NOMO-1 (cell line): ENCODE data around the gene SIGLEC8.
"Not testable (repeated sequence)": the region's sequence is repeated elsewhere in the genome, so short reads cannot be mapped to it uniquely, and the experiment has no call there.

Experiments
- DNase-seq, 2 experiments: peaks; one replicate each; lab custom pipeline; 2025; ENCODE audit not compliant: unreplicated experiment in 2 of 2; lab: John Stamatoyannopoulos, UW

Gene SIGLEC8

DNA sequence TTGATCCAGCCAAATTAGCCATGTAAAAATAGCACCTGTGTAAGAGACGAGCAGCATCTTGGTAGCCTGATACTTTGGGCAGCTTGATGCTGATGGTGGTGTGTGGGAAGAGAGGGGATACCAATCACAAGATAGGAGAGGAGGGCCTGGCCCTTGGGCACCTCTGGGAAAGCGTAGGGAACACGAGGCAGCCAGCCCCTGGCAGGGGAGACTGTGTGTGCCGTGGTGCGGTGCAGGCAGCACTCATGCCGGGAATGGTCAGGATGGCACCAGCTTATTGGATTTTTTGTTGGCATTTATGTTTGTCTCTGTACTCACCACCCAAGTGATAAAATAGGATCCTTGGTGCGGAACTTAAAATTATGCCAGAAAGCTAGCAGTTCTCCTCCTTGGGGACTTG, 10.2 kb downstream of the SIGLEC8 start:
- DNase-seq, result no peak

GRCh38 chr19:51447510-51447909, 10.7 kb downstream of the SIGLEC8 start:
- DNase-seq, result not testable (repeated sequence)

DNA sequence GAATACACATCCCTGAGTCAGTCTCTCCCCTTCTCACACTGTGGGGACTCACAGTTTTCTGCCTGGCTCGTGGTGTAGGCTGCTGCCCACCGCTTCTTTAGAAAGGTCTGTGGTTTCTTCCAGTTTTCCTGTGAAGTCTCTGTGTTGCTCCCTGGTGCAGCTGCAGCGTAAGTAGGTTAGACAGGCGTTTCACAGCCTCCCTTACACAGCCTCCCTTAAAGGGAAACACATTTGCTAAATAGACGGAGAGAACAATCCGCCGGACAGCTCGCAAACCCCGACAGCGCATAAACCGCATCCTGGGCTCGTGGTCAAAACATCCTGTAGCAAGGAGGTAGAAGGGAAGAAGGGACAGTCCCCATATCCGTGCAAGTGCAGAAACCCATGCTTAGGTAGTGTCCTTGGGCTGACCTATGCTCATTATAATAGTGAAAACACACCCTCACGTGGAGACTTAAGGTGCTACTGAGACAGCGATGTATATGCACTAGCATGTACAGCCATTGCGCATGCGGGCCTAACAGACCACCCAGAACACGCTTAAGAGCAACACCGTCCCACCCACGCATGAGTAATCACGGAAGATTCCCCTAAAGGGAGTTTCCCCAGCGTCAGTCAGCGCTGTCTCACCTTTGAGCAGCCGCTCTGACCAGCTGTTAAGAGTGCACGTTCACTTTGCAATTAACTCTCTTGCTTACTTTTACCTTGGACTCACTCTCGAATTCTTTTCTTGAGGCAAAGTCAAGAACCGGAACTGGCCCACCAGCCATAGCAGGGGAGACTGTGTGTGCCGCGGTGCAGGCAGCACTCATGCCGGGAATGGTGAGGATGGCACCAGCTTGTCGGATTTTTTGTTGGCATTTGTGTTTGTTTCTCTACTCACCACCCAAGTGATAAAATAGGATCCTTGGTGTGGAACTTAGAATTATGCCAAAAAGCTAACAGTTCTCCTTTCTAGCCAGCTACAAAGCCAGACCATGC, 16.6 kb downstream of the SIGLEC8 start:
- no peak for DNase-seq

- peak in 1 of 2 experiments; percentile 25 for DNase-seq
These were observed 17.3 kb downstream of the SIGLEC8 start for GRCh38 chr19:51440846-51441409.

GRCh38 chr19:51440052-51440451, 18.2 kb downstream of the SIGLEC8 start:
- DNase-seq, result no peak

- DNase-seq, result peak in 1 of 2 experiments; percentile 45
These were observed 19.2 kb downstream of the SIGLEC8 start for GRCh38 chr19:51439021-51439465.

DNA sequence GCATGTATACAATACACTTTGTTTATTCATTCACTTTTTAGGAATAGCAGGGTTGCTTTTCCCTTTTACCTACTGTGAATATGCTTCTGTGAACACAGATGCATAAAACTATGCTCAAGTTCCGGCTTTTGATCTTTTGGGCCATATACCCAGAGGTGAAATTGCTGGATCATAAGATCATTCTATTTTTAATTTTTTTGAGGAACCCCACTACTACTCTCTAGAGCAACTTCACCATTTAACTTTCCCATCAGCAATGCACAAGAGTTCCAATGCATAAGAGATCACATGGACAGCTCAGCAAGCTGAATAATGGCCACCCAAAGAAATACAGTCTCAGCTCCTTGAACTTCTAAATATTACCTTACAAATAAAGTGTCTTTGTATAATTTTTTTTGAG, 23.8 kb downstream of the SIGLEC8 start:
- no peak for DNase-seq

DNA sequence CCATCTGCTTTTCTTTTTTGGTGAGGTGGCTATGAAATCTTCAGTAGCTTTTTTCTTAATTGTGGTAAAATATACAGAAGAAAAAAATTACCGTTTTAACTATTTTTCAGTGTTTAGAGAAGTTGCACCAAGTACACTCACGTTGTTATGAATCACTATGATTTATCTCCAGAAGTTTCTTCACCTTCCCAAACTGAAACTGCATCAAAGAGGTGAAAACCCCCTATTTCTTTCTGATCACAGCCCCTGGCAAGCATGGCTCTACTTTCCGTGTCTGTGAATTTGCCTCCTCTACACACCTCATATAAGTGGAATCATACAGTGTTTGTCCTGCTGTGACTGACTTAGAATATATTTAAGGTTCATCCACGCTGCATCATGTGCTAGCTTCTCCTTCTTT, 25.2 kb downstream of the SIGLEC8 start:
- peak; percentile 23 to 78 for DNase-seq

- DNase-seq, result peak; percentile 74 to 83
These were observed 27.1 kb downstream of the SIGLEC8 start for GRCh38 chr19:51431124-51431523.

- DNase-seq, result no peak
These were observed 28.0 kb downstream of the SIGLEC8 start for GRCh38 chr19:51430221-51430620.

DNA sequence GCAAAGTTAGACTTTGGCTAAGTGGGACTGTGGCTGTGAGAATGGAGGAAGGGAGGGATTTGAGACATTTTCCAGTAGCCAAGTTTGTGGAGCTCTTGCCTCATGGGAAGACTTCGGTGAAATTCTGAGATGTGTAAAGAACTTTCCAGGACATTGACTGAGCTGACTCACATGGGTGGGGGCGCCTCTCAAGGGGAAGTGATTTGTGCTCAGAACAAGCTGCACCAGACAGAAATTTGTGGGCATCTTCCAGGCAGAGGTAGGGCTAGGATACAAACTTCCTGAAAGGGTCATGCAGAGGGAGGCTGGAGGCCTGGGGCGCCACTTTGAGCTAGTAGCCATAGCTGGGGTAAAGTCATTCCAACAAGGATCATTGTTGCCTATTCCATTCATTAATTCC, 31.1 kb downstream of the SIGLEC8 start:
- peak; percentile 20 to 40 for DNase-seq

GRCh38 chr19:51422053-51422448, 36.2 kb downstream of the SIGLEC8 start:
- DNase-seq, result peak; percentile 74 to 82

DNA sequence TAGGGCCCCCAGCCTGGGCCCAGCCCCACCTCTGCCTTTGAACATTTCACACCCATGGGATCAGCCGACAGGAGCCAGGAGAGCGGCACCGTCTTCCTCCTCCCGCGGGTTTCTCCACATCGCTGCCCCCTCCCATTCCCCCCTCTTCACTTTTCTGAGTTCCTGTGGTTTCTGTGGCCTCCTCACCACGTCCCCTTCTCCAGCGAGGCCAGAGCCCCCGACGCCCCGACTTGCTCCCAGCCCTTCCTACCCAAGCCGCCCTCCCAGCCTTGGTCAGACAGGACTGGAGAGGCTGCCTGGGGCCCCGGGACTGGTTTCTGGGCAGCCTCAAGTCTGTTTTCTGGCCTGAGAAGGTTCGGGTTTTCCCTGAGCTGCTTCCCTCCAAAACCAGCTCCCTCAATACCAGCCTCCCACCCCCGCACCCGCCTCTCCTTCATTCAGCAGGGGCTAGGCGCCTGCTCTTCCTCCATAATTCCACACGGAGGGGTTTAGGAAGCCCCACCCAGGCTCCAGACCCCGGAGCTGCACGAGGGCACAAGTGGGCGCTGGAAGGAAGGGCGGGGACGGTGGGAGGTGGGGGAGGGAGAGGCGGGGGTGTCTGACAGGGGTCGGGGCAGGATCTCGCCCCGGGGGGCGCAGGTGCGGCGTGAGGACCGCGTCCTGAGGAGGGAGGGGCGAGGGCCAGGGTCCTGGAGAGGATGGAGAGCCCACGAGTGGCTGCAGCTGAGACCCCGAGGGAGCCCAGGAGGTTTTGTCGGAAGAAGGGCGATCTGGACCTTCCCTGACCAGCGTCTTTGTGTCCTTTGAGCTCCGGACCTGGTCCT, 36.8 kb downstream of the SIGLEC8 start:
- DNase-seq, result no peak

GRCh38 chr19:51420511-51420910, 37.7 kb downstream of the SIGLEC8 start:
- DNase-seq, result not testable (repeated sequence)

GRCh38 chr19:51418707-51419106, 39.5 kb downstream of the SIGLEC8 start:
- no peak for DNase-seq

GRCh38 chr19:51417810-51418157, 40.5 kb downstream of the SIGLEC8 start:
- DNase-seq, result peak in 1 of 2 experiments; percentile 42

- DNase-seq, result peak; percentile 91 to 92
These were observed 41.0 kb downstream of the SIGLEC8 start, which contains the start of gene SIGLEC10 for GRCh38 chr19:51417107-51417809. Gene SIGLEC10, minus strand, starts transcription at chr19:51417642. Its CDS starts 61 bp downstream, at chr19:51417581.

- DNase-seq, result not testable (repeated sequence)
These were observed 41.8 kb downstream of the SIGLEC8 start for GRCh38 chr19:51416422-51416821.

DNA sequence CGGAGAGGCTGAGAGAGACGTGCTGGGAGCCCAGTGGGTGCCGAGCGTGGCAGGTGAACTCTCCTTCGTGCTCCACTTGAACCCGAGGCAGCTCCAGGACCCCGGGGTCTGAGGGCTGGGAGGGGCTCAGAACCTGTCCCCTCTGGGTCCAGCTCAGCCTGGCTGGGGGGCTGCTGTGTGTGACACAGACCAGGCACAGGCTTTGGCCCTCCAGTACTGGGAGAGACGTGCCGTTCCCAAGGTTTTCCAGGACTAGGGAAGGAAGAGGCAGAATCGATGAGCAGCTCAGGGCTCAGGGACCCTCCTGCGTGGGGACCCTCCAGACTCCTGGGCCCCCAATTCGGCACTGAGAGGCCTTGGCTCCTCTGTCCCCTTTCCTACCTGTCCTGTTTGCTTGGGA, 43.1 kb downstream of the SIGLEC8 start:
- DNase-seq, result no peak
